ENCODE results near the gene PTEN. TPM values are rescaled to one million over a fixed set of nuclear protein-coding genes. Genes with fewer than 3 reads are reported as not detected.
"Not testable (repeated sequence)": the region's sequence is repeated elsewhere in the genome, so short reads cannot be mapped to it uniquely, and the experiment has no call there.

PTEN gene
- total RNA-seq, 1 donor from 2014 or later = 72.7 TPM

DNA sequence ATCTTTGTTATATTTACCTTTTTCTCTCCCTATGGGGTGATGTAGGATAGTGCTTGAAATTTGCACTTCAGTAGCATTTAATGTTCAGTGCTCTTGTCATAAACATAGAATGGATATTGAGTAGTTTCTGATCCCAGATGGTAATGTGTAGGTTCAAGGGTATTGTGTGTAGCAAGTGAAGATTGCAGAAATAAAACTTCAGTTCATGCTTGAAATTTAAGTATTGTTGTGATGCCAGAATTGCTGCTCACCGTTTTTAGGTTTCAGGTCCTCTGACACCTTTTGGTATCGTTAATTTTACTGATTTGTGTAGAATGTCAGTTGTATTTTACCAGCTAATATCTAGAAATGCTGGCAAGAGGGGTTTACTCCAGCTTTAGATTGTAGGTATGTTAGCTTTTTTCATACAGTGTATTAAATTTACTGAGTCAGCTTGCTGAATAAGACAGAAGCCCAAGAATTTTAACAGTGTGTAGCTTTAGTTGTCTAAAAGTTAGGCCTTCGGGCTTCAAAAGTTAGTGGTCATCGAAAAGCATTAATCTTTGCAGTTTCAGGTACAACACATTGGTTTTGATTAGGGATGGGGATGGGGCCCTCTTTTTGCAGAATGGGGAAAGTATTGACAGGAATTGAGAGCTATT, 1.9 kb downstream of the PTEN start:
- Mint-ChIP-seq H3K36me3 (no peaks in the 10 kb centered on the region), H3K9me3 (no peaks in the 10 kb centered on the region), H3K27me3 (ENCODE audit: low read depth) (no peaks in the 10 kb centered on the region), H3K27ac (peak overlapping the region; percentile 87), H3K4me3 (peak overlapping the region; percentile 91), H3K4me1 (peaks cover 45% of the 10 kb centered on the region)
- no peak for DNase-seq (ENCODE audit: low spot score in 2 of 2, unreplicated experiment in 2 of 2)
- TF ChIP-seq, protein P1, sequence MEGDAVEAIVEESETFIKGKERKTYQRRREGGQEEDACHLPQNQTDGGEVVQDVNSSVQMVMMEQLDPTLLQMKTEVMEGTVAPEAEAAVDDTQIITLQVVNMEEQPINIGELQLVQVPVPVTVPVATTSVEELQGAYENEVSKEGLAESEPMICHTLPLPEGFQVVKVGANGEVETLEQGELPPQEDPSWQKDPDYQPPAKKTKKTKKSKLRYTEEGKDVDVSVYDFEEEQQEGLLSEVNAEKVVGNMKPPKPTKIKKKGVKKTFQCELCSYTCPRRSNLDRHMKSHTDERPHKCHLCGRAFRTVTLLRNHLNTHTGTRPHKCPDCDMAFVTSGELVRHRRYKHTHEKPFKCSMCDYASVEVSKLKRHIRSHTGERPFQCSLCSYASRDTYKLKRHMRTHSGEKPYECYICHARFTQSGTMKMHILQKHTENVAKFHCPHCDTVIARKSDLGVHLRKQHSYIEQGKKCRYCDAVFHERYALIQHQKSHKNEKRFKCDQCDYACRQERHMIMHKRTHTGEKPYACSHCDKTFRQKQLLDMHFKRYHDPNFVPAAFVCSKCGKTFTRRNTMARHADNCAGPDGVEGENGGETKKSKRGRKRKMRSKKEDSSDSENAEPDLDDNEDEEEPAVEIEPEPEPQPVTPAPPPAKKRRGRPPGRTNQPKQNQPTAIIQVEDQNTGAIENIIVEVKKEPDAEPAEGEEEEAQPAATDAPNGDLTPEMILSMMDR (IDR thresholded peaks at IDR 0.05; ENCODE audit: unreplicated experiment) = no peak

DNA sequence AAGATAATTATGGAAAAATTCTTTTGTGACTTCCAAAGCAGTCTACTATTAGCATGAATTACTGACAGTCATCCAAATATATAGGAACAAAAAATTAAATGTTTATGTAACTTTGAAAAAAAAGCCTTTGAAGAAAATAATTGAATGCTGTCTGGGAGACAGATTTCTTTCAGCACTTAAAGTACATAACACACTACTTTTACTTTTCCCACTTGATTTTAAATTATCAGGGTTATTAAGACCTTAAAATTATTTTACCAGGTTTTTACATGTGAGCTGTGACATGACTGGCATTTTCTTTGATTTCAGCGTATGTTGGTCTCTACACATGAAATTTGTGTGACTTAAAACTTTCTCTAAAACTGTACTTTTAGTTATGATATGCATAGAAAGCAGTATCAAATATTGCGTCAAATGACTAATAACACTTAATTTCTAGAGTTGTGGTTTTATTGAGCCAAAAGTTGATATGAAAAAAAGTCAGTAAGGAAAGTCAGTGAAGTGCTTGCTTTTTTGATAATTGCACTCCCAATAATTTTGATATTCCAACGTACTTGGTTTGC, 3.1 kb downstream of the PTEN start:
- H3K27ac Mint-ChIP-seq = peak overlapping the region; percentile 4
- H3K36me3 Mint-ChIP-seq = no peaks in the 10 kb centered on the region
- peak overlapping the region; percentile 91 for H3K4me3 Mint-ChIP-seq

DNA sequence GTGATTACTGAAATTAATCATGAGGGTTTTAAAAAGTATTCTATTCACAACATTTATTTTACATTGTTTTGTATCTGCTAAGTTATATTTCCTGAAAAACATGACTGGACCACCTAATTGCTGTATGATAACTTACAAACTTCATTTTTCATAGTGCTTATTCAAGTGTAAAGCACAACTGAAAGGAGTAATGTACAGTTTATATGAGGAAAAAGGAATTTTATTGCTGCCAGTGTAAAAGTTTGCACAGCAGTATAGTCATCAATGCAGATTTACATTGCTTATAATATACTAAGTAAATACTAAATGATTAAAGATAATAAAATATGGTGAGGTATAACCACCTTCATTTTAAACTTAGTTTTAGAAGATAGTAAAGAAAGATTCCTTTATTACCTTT, 4.0 kb downstream of the PTEN start:
- H3K27me3 Mint-ChIP-seq (ENCODE audit: low read depth) = no peaks in the 10 kb centered on the region
- H3K36me3 Mint-ChIP-seq = no peaks in the 10 kb centered on the region
- no peak for DNase-seq (ENCODE audit: low spot score in 2 of 2, unreplicated experiment in 2 of 2)
- no peak overlapping the region for H3K27ac Mint-ChIP-seq
- peaks cover 43% of the 10 kb centered on the region for H3K4me1 Mint-ChIP-seq
- TF ChIP-seq, protein P1 (IDR thresholded peaks at IDR 0.05; ENCODE audit: unreplicated experiment) = no peak
- peak overlapping the region; percentile 91 for H3K4me3 Mint-ChIP-seq
- no peaks in the 10 kb centered on the region for H3K9me3 Mint-ChIP-seq

More for the DNA sequence above, 3.1 kb downstream of the PTEN start:
- no peak for DNase-seq (ENCODE audit: low spot score in 2 of 2, unreplicated experiment in 2 of 2)
- TF ChIP-seq, protein P1 (IDR thresholded peaks at IDR 0.05; ENCODE audit: unreplicated experiment) = no peak
- no peaks in the 10 kb centered on the region for H3K9me3 Mint-ChIP-seq
- no peaks in the 10 kb centered on the region for H3K27me3 Mint-ChIP-seq (ENCODE audit: low read depth)
- H3K4me1 Mint-ChIP-seq = peaks cover 45% of the 10 kb centered on the region

DNA sequence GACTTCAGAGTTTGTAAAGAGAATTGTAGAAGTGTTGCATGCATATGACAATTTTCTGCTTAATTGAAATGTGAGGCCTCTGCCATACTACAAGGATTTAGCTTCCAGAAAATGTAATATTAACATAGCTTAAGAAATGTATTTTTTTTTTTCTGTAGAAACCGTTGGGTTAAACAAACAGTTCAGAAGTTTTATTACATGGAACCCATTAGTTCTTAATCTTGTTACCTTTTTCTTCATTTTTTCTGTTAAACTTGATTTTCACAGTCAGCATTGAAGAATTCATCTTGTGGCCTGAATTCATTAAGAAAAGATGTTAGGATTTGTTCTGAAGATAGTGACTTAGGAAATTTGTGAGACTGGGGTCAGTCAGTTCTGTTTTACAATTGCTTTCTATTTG, 4.9 kb downstream of the PTEN start:
- TF ChIP-seq, protein P1 (IDR thresholded peaks at IDR 0.05; ENCODE audit: unreplicated experiment) = no peak
- no peak for DNase-seq (ENCODE audit: low spot score in 2 of 2, unreplicated experiment in 2 of 2)
- Mint-ChIP-seq H3K27ac (peak overlapping the region; percentile 50), H3K36me3 (no peaks in the 10 kb centered on the region), H3K27me3 (ENCODE audit: low read depth) (no peaks in the 10 kb centered on the region), H3K4me3 (peak overlapping the region; percentile 61), H3K9me3 (no peaks in the 10 kb centered on the region), H3K4me1 (peaks cover 43% of the 10 kb centered on the region)

DNA sequence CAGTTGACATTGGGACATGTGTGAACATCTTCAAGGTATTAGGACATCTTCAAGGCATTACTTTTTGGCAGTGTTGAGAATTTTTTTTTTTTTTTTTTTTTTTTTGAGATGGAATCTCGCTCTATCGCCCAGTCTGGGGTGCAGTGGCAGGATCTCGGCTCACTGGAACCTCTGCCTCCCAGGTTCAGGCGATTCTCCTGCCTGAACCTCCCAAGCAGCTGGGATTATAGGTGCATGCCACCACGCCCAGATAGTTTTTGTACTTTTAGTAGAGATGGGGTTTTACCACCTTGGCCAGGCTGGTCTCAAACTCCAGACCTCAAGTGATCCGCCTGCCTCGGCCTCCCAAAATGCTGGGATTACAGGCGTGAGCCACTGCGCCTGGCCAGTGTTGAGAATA, 5.7 kb downstream of the PTEN start:
- Mint-ChIP-seq H3K4me3 (peak overlapping the region; percentile 8), H3K27ac (peak overlapping the region; percentile 25), H3K4me1 (peaks cover 46% of the 10 kb centered on the region)
- not testable (repeated sequence) for H3K27me3 Mint-ChIP-seq (ENCODE audit: low read depth); H3K9me3 Mint-ChIP-seq; H3K36me3 Mint-ChIP-seq; DNase-seq (ENCODE audit: low spot score in 2 of 2, unreplicated experiment in 2 of 2)

DNA sequence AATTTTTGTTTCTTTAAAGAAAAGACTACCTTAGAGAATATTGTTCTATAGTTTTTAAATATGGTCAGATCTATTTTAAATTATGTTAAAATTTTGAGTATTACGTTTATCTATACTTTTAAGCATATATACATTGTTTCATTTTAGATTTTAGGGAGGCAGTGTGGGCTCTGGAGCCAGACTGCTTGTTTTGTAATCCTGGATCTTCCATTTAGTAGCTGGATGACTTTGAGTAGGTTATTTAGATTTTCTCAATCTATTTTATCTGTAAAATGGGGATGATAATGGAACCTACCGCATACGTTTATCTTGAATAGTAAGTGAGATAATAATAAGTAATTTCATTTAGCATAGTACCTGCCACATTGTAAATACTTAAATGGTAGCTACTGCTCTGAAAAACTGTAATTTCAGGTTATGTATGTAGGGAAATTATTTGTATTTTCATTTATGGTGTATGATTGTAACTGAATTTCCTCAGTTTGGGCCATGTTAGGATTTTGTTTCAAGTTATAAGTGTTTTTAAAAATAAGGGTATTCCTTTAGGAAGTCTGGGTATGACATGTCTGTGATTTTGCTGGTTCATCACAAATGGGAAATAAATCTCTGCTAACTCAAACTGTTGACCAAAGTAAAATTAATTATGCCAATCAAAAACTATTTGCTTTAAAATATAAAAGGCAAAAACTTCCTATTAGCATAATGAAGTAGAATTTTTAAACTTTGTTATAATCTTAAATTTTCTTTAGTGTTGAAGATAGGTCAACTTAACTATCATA, 6.5 kb downstream of the PTEN start:
- no peaks in the 10 kb centered on the region for H3K27me3 Mint-ChIP-seq (ENCODE audit: low read depth)
- peaks cover 46% of the 10 kb centered on the region for H3K4me1 Mint-ChIP-seq
- TF ChIP-seq, protein P1 (IDR thresholded peaks at IDR 0.05; ENCODE audit: unreplicated experiment) = no peak
- no peak overlapping the region for H3K27ac Mint-ChIP-seq
- no peaks in the 10 kb centered on the region for H3K9me3 Mint-ChIP-seq
- no peaks in the 10 kb centered on the region for H3K36me3 Mint-ChIP-seq
- no peak for DNase-seq (ENCODE audit: low spot score in 2 of 2, unreplicated experiment in 2 of 2)
- no peak overlapping the region for H3K4me3 Mint-ChIP-seq

Data from mesothelial cell of epicardium (in vitro differentiated cells).